Colon (tissue), 2 donors: ENCODE measurements around the gene DBNDD1.
"Not testable (repeated sequence)": the region's sequence is repeated elsewhere in the genome, so short reads cannot be mapped to it uniquely, and the experiment has no call there.

Experiments
- FAIRE-seq: peaks from 2 replicates; lab custom pipeline; 2012; peaks lifted over from hg19 to GRCh38; lab: Jason Lieb, UNC
- donor health status: control.
- donor health status: control.

DBNDD1 gene

GRCh38 chr16:90018652-90019542, at the start of gene DBNDD1:
DBNDD1 (minus strand) TSS chr16:90019456; CDS start chr16:90019341, 115 bp downstream.
- FAIRE-seq = no peak

- no peak for FAIRE-seq
These were observed 42.2 kb upstream of the DBNDD1 start for GRCh38 chr16:90061437-90061836.

- no peak for FAIRE-seq
These were observed 38.5 kb upstream of the DBNDD1 start for GRCh38 chr16:90057738-90058173.

DNA sequence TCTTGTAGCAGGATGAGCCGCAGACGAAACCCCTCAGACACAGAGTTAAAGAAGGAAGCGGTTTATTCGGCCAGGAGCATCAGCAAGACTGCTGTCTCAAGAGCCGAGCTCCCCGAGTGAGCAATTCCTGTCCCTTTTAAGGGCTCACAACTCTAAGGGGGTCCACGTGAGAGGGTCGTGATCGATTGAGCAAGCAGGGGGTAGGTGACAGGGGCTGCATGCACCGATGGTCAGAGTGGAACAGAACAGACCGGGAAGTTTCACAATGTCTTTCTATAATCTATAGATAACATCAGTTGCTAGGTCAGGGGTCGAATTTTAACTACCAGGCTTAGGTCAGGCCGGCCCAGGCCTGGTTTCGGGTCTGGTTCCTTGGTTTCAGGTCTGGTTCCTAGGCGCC, 37.3 kb upstream of the DBNDD1 start:
- not testable (repeated sequence) for FAIRE-seq

DNA sequence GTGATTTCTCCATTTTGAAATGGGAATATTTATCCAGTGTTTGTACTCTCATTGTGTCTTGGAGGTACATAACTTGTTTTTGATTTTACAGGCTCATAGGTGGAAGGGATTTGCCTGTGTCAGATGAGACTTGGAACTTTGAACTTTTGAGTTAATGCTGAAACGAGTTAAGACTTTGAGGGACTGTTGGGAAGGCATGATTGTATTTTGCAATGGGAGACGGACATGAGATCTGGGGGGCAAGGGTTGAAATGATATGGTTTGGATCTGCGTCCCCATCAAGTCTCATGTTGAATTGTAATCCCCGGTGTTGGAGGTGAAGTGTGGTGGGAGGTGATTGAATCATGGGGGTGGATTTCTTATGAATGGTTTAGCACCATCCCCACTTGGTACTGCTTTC, 36.1 kb upstream of the DBNDD1 start:
- FAIRE-seq = no peak

DNA sequence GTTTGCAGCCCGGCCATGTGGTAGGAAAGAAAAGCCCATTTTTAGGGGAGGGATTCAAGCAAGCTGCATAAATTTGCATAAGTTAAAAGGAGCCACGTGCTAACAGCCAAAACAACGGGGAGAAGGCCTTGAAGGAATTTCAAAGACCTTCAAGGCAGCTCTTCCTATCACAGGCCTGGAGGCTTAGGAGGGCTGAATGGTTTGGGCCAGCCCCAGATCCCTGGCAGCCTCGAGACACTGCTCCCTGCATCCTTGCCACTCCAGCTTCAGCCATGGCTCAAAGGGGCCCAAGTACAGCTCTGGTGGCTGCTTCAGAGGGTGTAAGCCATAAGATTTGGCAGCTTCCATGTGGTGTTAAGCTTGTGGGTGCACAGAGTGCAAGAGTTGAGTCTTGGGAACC, 35.3 kb upstream of the DBNDD1 start:
- no peak for FAIRE-seq

GRCh38 chr16:90053902-90054500, 34.7 kb upstream of the DBNDD1 start:
- no peak for FAIRE-seq

GRCh38 chr16:90050969-90051368, 31.7 kb upstream of the DBNDD1 start:
- no peak for FAIRE-seq

GRCh38 chr16:90048737-90049330, 29.6 kb upstream of the DBNDD1 start:
- FAIRE-seq = no peak

DNA sequence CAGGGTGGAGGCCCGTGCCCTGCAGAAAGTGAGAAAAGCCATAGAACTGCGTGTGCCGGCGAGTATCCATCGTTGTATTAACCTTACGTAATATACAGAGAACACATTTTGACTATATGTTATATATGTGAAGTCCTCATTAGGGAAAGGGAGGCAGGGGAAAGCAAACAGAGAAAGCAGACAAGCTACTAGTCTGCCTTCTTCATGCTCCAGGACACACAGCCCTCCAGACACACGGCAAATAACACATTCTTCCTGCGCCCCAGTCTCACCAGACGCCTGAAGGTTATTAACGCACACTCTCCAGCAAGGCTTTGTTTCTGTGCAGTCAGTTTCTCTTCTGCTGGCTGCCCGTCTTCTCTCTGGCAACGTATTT, 29.1 kb upstream of the DBNDD1 start:
- FAIRE-seq = no peak

GRCh38 chr16:90047714-90048346, 28.6 kb upstream of the DBNDD1 start:
- FAIRE-seq = no peak

DNA sequence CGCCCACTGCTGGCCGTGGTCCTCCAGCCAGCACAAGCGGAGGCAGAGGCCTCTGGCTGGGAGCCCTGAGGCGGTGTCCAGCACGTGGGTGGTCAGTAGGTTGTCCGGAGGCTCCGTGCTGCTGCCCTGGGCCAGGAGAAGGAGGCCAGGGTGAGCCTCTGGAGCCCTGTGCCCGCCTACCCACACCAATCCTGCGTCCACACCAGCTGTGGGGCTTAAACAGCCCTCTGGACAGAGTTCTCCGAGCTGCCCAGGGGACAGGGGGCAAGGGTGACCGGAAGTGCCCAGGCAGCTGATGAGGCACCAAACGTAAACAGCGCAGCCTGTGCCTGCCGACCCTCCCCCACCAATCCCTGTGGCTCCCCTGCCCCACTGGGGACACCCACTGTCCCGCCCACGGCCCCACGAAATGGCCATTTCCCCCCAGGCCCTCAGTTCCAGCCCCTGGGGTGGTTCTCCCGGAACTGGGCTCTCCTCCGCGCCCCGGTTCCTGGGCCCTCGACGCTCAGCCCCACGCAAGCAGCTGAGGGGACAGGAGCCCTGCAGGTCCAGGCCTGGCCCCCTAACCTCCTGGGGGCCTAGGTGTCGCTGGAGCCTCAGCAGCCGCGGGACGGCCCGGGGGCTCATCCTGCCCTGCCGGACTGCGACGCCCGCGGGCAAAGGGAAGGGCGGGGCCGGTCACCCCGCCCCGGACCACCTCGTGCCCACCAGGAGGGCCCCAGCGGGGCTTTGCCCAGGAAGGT, 27.9 kb upstream of the DBNDD1 start:
- no peak for FAIRE-seq

- FAIRE-seq = no peak
These were observed 27.1 kb upstream of the DBNDD1 start for GRCh38 chr16:90046122-90046970.

DNA sequence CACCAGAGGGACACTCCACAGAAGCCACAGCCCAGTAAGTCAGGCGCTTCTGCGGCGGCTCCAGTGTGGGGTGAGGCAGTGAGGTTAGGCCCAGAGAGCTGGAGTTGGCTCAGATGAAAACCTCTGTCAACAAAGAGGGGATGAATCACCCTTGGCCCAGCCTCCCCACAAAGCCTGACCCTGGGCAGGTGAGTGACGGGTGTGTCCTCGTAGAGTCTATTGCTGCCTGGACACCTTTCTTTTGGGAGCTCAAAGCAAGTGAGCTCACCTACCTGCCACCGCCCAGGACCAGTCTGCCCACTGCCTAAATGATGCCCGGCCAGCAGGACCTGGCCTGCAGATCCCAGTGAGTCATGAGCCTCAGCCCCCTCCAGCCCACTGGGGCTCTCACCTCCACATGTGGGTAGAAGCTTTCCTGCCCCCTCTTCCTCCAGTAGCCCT, 24.9 kb upstream of the DBNDD1 start:
- FAIRE-seq = no peak

GRCh38 chr16:90043526-90043925, 24.3 kb upstream of the DBNDD1 start:
- FAIRE-seq = no peak

DNA sequence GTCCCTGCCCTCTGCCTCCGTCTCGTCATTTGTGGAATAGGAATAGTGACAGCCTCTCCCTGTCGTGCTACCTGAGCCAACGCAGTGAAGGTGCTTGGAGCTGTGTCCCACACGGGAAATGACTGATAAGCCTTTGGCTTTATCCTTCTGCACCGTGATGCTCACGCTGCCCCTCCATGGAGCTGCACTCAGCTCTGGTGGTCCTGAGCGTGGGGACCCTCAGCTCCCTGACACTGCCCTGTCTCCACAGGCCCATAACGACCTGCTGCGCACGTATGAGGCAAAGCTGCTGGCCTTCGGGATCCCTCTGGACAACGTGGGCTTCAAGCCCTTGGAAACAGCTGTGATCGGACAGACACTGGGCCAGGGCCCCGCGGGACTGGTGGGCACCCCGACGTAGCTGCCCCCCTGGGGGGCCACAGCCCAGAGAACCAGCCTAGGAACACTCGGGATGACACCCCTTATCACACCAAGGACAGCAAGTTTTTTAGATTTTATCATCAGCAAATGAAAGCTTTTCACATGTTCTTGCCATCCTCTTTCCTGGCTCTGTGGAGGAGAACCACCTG, 23.8 kb upstream of the DBNDD1 start:
- no peak for FAIRE-seq

DNA sequence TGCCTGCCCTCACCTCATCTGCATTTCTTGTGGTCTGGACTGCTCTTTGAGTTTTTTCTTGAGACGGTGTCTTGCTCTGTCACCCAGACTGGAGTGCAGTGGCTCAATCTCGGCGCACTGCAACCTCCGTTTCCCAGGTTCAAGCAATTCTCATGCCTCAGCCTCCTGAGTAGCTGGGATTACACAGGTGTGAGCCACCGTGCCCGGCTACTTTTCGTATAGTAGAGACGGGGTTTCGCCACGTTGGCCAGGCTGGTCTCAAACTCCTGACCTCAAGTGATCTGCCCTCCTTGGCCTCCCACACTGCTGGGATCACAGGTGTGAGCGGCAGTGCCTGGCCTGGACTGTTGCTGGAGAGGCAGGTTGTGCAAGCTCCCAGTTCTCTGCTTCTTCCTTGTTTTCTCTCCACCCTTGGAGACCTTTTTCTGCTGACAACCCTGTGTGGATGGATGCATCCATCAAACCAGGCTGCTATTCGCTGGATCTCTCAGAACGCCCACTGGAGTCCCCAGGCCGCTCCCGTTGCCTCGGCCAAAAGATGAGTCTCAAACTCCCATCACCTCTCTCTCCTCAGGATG, 22.7 kb upstream of the DBNDD1 start:
- no peak for FAIRE-seq

DNA sequence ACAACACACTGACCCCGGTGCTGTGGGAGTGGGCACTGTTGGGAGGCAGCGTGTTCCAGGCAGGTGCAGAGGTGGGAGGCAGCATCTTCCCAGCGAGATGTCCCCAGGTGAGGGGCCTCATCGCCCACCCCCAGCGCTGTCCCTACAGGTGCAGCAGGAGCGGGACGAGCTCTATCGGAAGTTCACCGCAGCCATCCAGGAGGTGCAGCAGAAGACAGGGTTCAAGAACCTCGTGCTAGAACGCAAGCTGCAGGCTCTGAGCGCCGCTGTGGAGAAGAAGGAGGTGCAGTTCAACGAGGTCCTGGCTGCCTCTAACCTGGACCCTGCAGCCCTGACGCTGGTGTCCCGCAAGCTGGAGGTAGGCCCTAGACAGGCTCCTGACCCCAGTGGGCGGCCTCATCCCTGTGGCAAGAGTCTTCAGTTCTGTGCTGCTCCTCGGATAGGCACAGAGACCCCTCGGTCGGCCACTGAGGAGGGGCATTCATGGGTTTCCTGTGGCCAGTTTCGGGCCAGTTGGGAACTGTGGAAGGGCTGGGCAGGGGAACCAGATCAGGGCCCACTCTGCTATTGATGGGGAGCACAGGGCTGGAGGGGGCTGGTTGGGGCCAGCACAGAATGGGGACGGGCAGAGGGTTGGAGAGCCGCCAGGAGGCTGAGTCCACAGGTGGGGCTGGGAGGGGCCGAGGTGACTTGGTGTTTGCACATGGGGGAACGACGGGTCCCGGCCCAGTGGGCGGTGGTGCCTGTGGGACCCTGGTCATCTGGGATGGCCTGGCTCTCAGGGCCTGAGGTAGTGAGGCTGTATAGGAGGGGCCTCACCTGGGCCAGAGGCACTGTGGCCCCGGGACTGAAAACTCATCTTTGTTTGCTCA, 21.1 kb upstream of the DBNDD1 start:
- no peak for FAIRE-seq

GRCh38 chr16:90037276-90037675, 18.0 kb upstream of the DBNDD1 start:
- no peak for FAIRE-seq
